ENCODE measurements around the gene ZNF85.
"Not testable (repeated sequence)": the region's sequence is repeated elsewhere in the genome, so short reads cannot be mapped to it uniquely, and the experiment has no call there.

Gene ZNF85

GRCh38 chr19:20923077-20923871 is at the start of gene ZNF85:
Gene ZNF85 (plus strand): TSS chr19:20923251. CDS start chr19:20923401, 150 bp downstream.
- Mint-ChIP-seq H3K27ac (peak within 1 kb of the TSS; percentile 94), H3K36me3 (ENCODE audit: low read depth) (peaks cover 48% of the 10 kb centered on the region), H3K9me3 (peaks cover 1% of the 10 kb centered on the region), H3K4me3 (peak within 1 kb of the TSS; percentile 98), H3K27me3 (no peaks in the 10 kb centered on the region), H3K4me1 (ENCODE audit: low read depth) (peaks cover 27% of the 10 kb centered on the region)
- DNase-seq = peak; percentile 88

GRCh38 chr19:20879501-20879900 is 43.5 kb upstream of the ZNF85 start:
- H3K27me3 Mint-ChIP-seq = peaks cover 2% of the 10 kb centered on the region
- peaks cover 22% of the 10 kb centered on the region for H3K36me3 Mint-ChIP-seq (ENCODE audit: low read depth)
- H3K9me3 Mint-ChIP-seq = peaks cover 96% of the 10 kb centered on the region
- no peak for DNase-seq
- no peaks in the 10 kb centered on the region for H3K4me1 Mint-ChIP-seq (ENCODE audit: low read depth)
- H3K4me3 Mint-ChIP-seq = no peak overlapping the region
- H3K27ac Mint-ChIP-seq = no peak overlapping the region

GRCh38 chr19:20912973-20913372 is 10.1 kb upstream of the ZNF85 start:
- Mint-ChIP-seq H3K9me3 (peaks cover 82% of the 10 kb centered on the region), H3K27me3 (peaks cover 55% of the 10 kb centered on the region)

GRCh38 chr19:20925481-20925880 is 2.4 kb downstream of the ZNF85 start:
- Mint-ChIP-seq H3K36me3 (ENCODE audit: low read depth) (peaks cover 59% of the 10 kb centered on the region), H3K27ac (no peak overlapping the region), H3K4me3 (peak overlapping the region; percentile 18), H3K9me3 (peaks cover 6% of the 10 kb centered on the region), H3K27me3 (no peaks in the 10 kb centered on the region), H3K4me1 (ENCODE audit: low read depth) (peaks cover 27% of the 10 kb centered on the region)
- no peak for DNase-seq

More at GRCh38 chr19:20912973-20913372, 10.1 kb upstream of the ZNF85 start:
- H3K36me3 Mint-ChIP-seq (ENCODE audit: low read depth) = peaks cover 35% of the 10 kb centered on the region
- DNase-seq = no peak
- no peak overlapping the region for H3K4me3 Mint-ChIP-seq
- peaks cover 1% of the 10 kb centered on the region for H3K4me1 Mint-ChIP-seq (ENCODE audit: low read depth)
- no peak overlapping the region for H3K27ac Mint-ChIP-seq

GRCh38 chr19:20926796-20927195 is 3.7 kb downstream of the ZNF85 start:
- H3K9me3 Mint-ChIP-seq = peaks cover 10% of the 10 kb centered on the region
- H3K27ac Mint-ChIP-seq = no peak overlapping the region
- DNase-seq = no peak
- H3K36me3 Mint-ChIP-seq (ENCODE audit: low read depth) = peaks cover 68% of the 10 kb centered on the region
- no peak overlapping the region for H3K4me3 Mint-ChIP-seq
- no peaks in the 10 kb centered on the region for H3K27me3 Mint-ChIP-seq
- peaks cover 27% of the 10 kb centered on the region for H3K4me1 Mint-ChIP-seq (ENCODE audit: low read depth)

- no peak for DNase-seq
- H3K4me3 Mint-ChIP-seq = no peak overlapping the region
- H3K27me3 Mint-ChIP-seq = no peaks in the 10 kb centered on the region
- H3K27ac Mint-ChIP-seq = no peak overlapping the region
- peaks cover 10% of the 10 kb centered on the region for H3K9me3 Mint-ChIP-seq
- H3K36me3 Mint-ChIP-seq (ENCODE audit: low read depth) = peaks cover 78% of the 10 kb centered on the region
- peaks cover 18% of the 10 kb centered on the region for H3K4me1 Mint-ChIP-seq (ENCODE audit: low read depth)
These were observed 5.3 kb downstream of the ZNF85 start for GRCh38 chr19:20928371-20928770.

- not testable (repeated sequence) for H3K27ac Mint-ChIP-seq; H3K27me3 Mint-ChIP-seq; H3K4me1 Mint-ChIP-seq (ENCODE audit: low read depth); DNase-seq; H3K9me3 Mint-ChIP-seq; H3K4me3 Mint-ChIP-seq
- peaks cover 87% of the 10 kb centered on the region for H3K36me3 Mint-ChIP-seq (ENCODE audit: low read depth)
These were observed 13.4 kb downstream of the ZNF85 start for GRCh38 chr19:20936322-20936947.

GRCh38 chr19:20952561-20953095 is 29.6 kb downstream of the ZNF85 start:
- H3K4me3 Mint-ChIP-seq; H3K4me1 Mint-ChIP-seq (ENCODE audit: low read depth); DNase-seq; H3K27ac Mint-ChIP-seq; H3K27me3 Mint-ChIP-seq: not testable (repeated sequence)
- Mint-ChIP-seq H3K9me3 (peaks cover 29% of the 10 kb centered on the region), H3K36me3 (ENCODE audit: low read depth) (peaks cover 36% of the 10 kb centered on the region)

GRCh38 chr19:20964798-20965197 is 41.7 kb downstream of the ZNF85 start:
- Mint-ChIP-seq H3K27ac (no peak overlapping the region), H3K9me3 (peaks cover 10% of the 10 kb centered on the region), H3K27me3 (no peaks in the 10 kb centered on the region), H3K4me3 (no peak overlapping the region), H3K4me1 (ENCODE audit: low read depth) (no peaks in the 10 kb centered on the region), H3K36me3 (ENCODE audit: low read depth) (no peaks in the 10 kb centered on the region)
- DNase-seq = no peak

GRCh38 chr19:20968092-20968491 is 45.0 kb downstream of the ZNF85 start:
- H3K4me3 Mint-ChIP-seq = no peak overlapping the region
- DNase-seq = no peak
- no peaks in the 10 kb centered on the region for H3K27me3 Mint-ChIP-seq
- no peak overlapping the region for H3K27ac Mint-ChIP-seq
- no peaks in the 10 kb centered on the region for H3K36me3 Mint-ChIP-seq (ENCODE audit: low read depth)
- no peaks in the 10 kb centered on the region for H3K9me3 Mint-ChIP-seq
- no peaks in the 10 kb centered on the region for H3K4me1 Mint-ChIP-seq (ENCODE audit: low read depth)

- Mint-ChIP-seq H3K27ac (no peak overlapping the region), H3K9me3 (no peaks in the 10 kb centered on the region), H3K27me3 (no peaks in the 10 kb centered on the region), H3K36me3 (ENCODE audit: low read depth) (no peaks in the 10 kb centered on the region), H3K4me1 (ENCODE audit: low read depth) (peaks cover 3% of the 10 kb centered on the region), H3K4me3 (no peak overlapping the region)
- DNase-seq = no peak
These were observed 46.4 kb downstream of the ZNF85 start for GRCh38 chr19:20969498-20969897.

GRCh38 chr19:20969898-20970297 is 46.8 kb downstream of the ZNF85 start:
- H3K4me1 Mint-ChIP-seq (ENCODE audit: low read depth) = peaks cover 3% of the 10 kb centered on the region
- H3K27ac Mint-ChIP-seq = no peak overlapping the region
- no peaks in the 10 kb centered on the region for H3K9me3 Mint-ChIP-seq
- H3K36me3 Mint-ChIP-seq (ENCODE audit: low read depth) = no peaks in the 10 kb centered on the region
- no peak for DNase-seq
- H3K27me3 Mint-ChIP-seq = no peaks in the 10 kb centered on the region
- H3K4me3 Mint-ChIP-seq = no peak overlapping the region

GRCh38 chr19:20992788-20993187 is 69.7 kb downstream of the ZNF85 start:
- peaks cover 24% of the 10 kb centered on the region for H3K9me3 Mint-ChIP-seq

GRCh38 chr19:20999731-21000352 is 76.8 kb downstream of the ZNF85 start:
- Mint-ChIP-seq H3K27me3 (no peaks in the 10 kb centered on the region), H3K27ac (peak overlapping the region; percentile 91), H3K9me3 (no peaks in the 10 kb centered on the region), H3K4me1 (ENCODE audit: low read depth) (peaks cover 4% of the 10 kb centered on the region), H3K36me3 (ENCODE audit: low read depth) (peaks cover 9% of the 10 kb centered on the region), H3K4me3 (peak overlapping the region; percentile 95)
- peak; percentile 88 for DNase-seq

More at GRCh38 chr19:20992788-20993187, 69.7 kb downstream of the ZNF85 start:
- not testable (repeated sequence) for DNase-seq; H3K36me3 Mint-ChIP-seq (ENCODE audit: low read depth); H3K27me3 Mint-ChIP-seq; H3K4me3 Mint-ChIP-seq; H3K4me1 Mint-ChIP-seq (ENCODE audit: low read depth); H3K27ac Mint-ChIP-seq
